C4-2B (cell line): ENCODE results near the gene PKN3.

Experiments used
- CTCF ChIP-seq: fragments of 450-650 bp; conservative IDR thresholded peaks from 2 replicates; pipeline ENCODE4 v1.5.1; 2017; ENCODE audit warnings: mild to moderate bottlenecking
- ZFX ChIP-seq: fragments of 450-650 bp; IDR thresholded peaks from 2 replicates; pipeline ENCODE4 v1.6.1; 2017

- TF ChIP-seq CTCF (no peak), ZFX (no peak)
Observed at GRCh38 chr9:128728298-128728697, 26.0 kb downstream of the PKN3 start.
